ENCODE measurements around the gene TMED4. TPM values are rescaled to one million over a fixed set of nuclear protein-coding genes. Genes with fewer than 3 reads are reported as not detected.

The TMED4 gene
- total and polyA plus RNA-seq, 2 of the 13 experiments (the other 11 are each of a cell fraction or from before 2014, with no cell fraction given) = 81.4 to 109 TPM

GRCh38 chr7:44565097-44565794 is 16.8 kb downstream of the TMED4 start (continued):
- TF ChIP-seq ZUFSP (CRISPR knock-in tag; IDR thresholded peaks at IDR 0.05; ENCODE audit: borderline replicate concordance) (no peak), ZNF501 (CRISPR knock-in tag; IDR thresholded peaks at IDR 0.05) (no peak), NR2C2 (CRISPR knock-in tag; IDR thresholded peaks at IDR 0.05; ENCODE audit: borderline replicate concordance) (no peak), NBN (conservative IDR thresholded peaks at IDR 0.05) (no peak), SP140L (CRISPR knock-in tag; IDR thresholded peaks at IDR 0.05; ENCODE audit: borderline replicate concordance) (no peak), RBM22 (optimal IDR thresholded peaks at IDR 0.05; ENCODE audit: low read length) (peak; percentile 74), GABPA (IDR thresholded peaks at IDR 0.05; ENCODE audit: low read depth, low read length) (no peak), GABPA (CRISPR knock-in tag; IDR thresholded peaks at IDR 0.05; ENCODE audit: low read depth) (no peak), BCL3 (CRISPR knock-in tag; IDR thresholded peaks at IDR 0.05) (no peak), ASH2L (IDR thresholded peaks at IDR 0.05; ENCODE audit: insufficient read length, low read depth, low read length) (peak; percentile 26), ZNF770 (CRISPR knock-in tag; IDR thresholded peaks at IDR 0.05) (no peak), RFXANK (CRISPR knock-in tag; IDR thresholded peaks at IDR 0.05) (no peak), PLRG1 (conservative IDR thresholded peaks at IDR 0.05) (no peak), THAP11 (CRISPR knock-in tag; IDR thresholded peaks at IDR 0.05) (no peak), NFAT5 (CRISPR knock-in tag; IDR thresholded peaks at IDR 0.05) (no peak), FOXO1 (CRISPR knock-in tag; IDR thresholded peaks at IDR 0.05) (0 out of 2 replicates have a peak, but pooled peaks have one; percentile 29), SALL1 (CRISPR knock-in tag; IDR thresholded peaks at IDR 0.05) (peak; percentile 32; the same call in 1 of the 2 replicates), ZNF251 (CRISPR knock-in tag; IDR thresholded peaks at IDR 0.05) (no peak), ZNF597 (CRISPR knock-in tag; IDR thresholded peaks at IDR 0.05) (no peak)
